ENCODE data around the gene ARFGAP1.

ARFGAP1 gene

GRCh38 chr20:63264000-63264399 is 8.6 kb upstream of the ARFGAP1 start:
- Mint-ChIP-seq H3K9me3 (no peaks in the 10 kb centered on the region), H3K27me3 (ENCODE audit: low read depth, poor library complexity) (no peaks in the 10 kb centered on the region), H3K4me1 (peaks cover 91% of the 10 kb centered on the region), H3K27ac (no peak overlapping the region), H3K4me3 (no peak overlapping the region), H3K36me3 (ENCODE audit: low read depth) (no peaks in the 10 kb centered on the region)
- no peak for DNase-seq
- no peak for TF ChIP-seq CTCF (IDR thresholded peaks at IDR 0.05)

- no peaks in the 10 kb centered on the region for H3K36me3 Mint-ChIP-seq (ENCODE audit: low read depth)
- DNase-seq, result no peak
- H3K27ac Mint-ChIP-seq, result peak overlapping the region; percentile 70
- peaks cover 89% of the 10 kb centered on the region for H3K4me1 Mint-ChIP-seq
- H3K9me3 Mint-ChIP-seq, result no peaks in the 10 kb centered on the region
- no peaks in the 10 kb centered on the region for H3K27me3 Mint-ChIP-seq (ENCODE audit: low read depth, poor library complexity)
- peak overlapping the region; percentile 55 for H3K4me3 Mint-ChIP-seq
- no peak for TF ChIP-seq CTCF (IDR thresholded peaks at IDR 0.05)
Measured at GRCh38 chr20:63264519-63264918, 8.1 kb upstream of the ARFGAP1 start.

- Mint-ChIP-seq H3K36me3 (ENCODE audit: low read depth) (peaks cover 5% of the 10 kb centered on the region), H3K4me3 (no peak overlapping the region), H3K4me1 (peaks cover 87% of the 10 kb centered on the region)
Measured at GRCh38 chr20:63265891-63266515, 6.6 kb upstream of the ARFGAP1 start.

GRCh38 chr20:63267691-63268090 is 4.9 kb upstream of the ARFGAP1 start:
- no peak for DNase-seq
- H3K36me3 Mint-ChIP-seq (ENCODE audit: low read depth), result peaks cover 10% of the 10 kb centered on the region
- TF ChIP-seq CTCF (IDR thresholded peaks at IDR 0.05), result no peak
- H3K4me3 Mint-ChIP-seq, result peak overlapping the region; percentile 43
- H3K9me3 Mint-ChIP-seq, result no peaks in the 10 kb centered on the region
- H3K27me3 Mint-ChIP-seq (ENCODE audit: low read depth, poor library complexity), result no peaks in the 10 kb centered on the region
- peaks cover 80% of the 10 kb centered on the region for H3K4me1 Mint-ChIP-seq
- H3K27ac Mint-ChIP-seq, result peak overlapping the region; percentile 93

More at GRCh38 chr20:63265891-63266515, 6.6 kb upstream of the ARFGAP1 start:
- no peak for TF ChIP-seq CTCF (IDR thresholded peaks at IDR 0.05)
- H3K27ac Mint-ChIP-seq, result no peak overlapping the region
- no peak for DNase-seq
- no peaks in the 10 kb centered on the region for H3K27me3 Mint-ChIP-seq (ENCODE audit: low read depth, poor library complexity)
- H3K9me3 Mint-ChIP-seq, result no peaks in the 10 kb centered on the region

GRCh38 chr20:63268256-63268655 is 4.4 kb upstream of the ARFGAP1 start:
- no peaks in the 10 kb centered on the region for H3K9me3 Mint-ChIP-seq
- H3K27me3 Mint-ChIP-seq (ENCODE audit: low read depth, poor library complexity), result no peaks in the 10 kb centered on the region
- TF ChIP-seq CTCF (IDR thresholded peaks at IDR 0.05), result no peak
- DNase-seq, result no peak
- peaks cover 75% of the 10 kb centered on the region for H3K4me1 Mint-ChIP-seq
- H3K4me3 Mint-ChIP-seq, result peak overlapping the region; percentile 43
- peaks cover 10% of the 10 kb centered on the region for H3K36me3 Mint-ChIP-seq (ENCODE audit: low read depth)
- peak overlapping the region; percentile 93 for H3K27ac Mint-ChIP-seq
